Panc1 (cell line): ENCODE data around the gene OSBPL5. TPM values are rescaled to one million over a fixed set of nuclear protein-coding genes. Genes with fewer than 3 reads are reported as not detected.

ENCODE experiments used
- ATAC-seq: fragments of 200-7000 bp; cut with Tn5 transposase; 2 replicates; pipeline ENCODE4 v1.9.1; 2020; ENCODE audit warnings: mild to moderate bottlenecking, moderate library complexity
- BruUV-seq: library from RNA; stranded (reverse); fragments of 400-500 nt; replicated peaks from 2 replicates; lab custom pipeline; 2021; lab: Mats Ljungman, UMichigan
- CTCF ChIA-PET: fragments of 300-600 bp; sonication (Branson Sonifier 250); formaldehyde crosslinking; loops from one replicate; lab custom pipeline; 2022; ENCODE audit warnings: antibody characterized with exemption; lab: Charles Lee
- POLR2A ChIA-PET: fragments of 300-600 bp; sonication (Branson Sonifier 250); formaldehyde crosslinking; loops from one replicate; lab custom pipeline; 2022; ENCODE audit warnings: antibody characterized with exemption; lab: Charles Lee
- DNase-seq: peaks from one replicate; pipeline ENCODE4 v3.0.0-alpha.2; 2010; ENCODE audit warnings: low read depth, low spot score
- H3K27ac ChIP-seq: 2 replicates; pipeline ENCODE4 v1.5.1; 2011; ENCODE audit warnings: mild to moderate bottlenecking, low read length, inconsistent platforms
- H3K27me3 ChIP-seq: fragments of 200-500 bp; sonication (Bioruptor generic); 2 replicates; pipeline ENCODE4 v1.6.0; 2014; ENCODE audit warnings: low read length, inconsistent platforms; ENCODE audit not compliant: control insufficient read depth, insufficient read depth
- H3K36me3 ChIP-seq: fragments of 200-500 bp; sonication (Bioruptor generic); 2 replicates; pipeline ENCODE4 v1.5.1; 2014; ENCODE audit warnings: inconsistent platforms, mild to moderate bottlenecking, low read length, moderate library complexity; ENCODE audit not compliant: control insufficient read depth, insufficient read depth
- H3K4me1 ChIP-seq: 2 replicates; pipeline ENCODE4 v1.5.1; 2011; ENCODE audit warnings: inconsistent platforms, mild to moderate bottlenecking, low read length, moderate library complexity; ENCODE audit not compliant: control insufficient read depth, insufficient read depth
- H3K4me3 ChIP-seq, 2 experiments: 2 replicates each; pipeline ENCODE4 v1.5.1; 2011 to 2012; ENCODE audit warnings: low read depth in 2 of 2, low read length in 2 of 2, mild to moderate bottlenecking in 2 of 2, inconsistent platforms in 1 of 2, moderate library complexity in 1 of 2
- H3K9me3 ChIP-seq: fragments of 200-500 bp; sonication (Bioruptor generic); 2 replicates; pipeline ENCODE4 v1.5.1; 2014; ENCODE audit warnings: low read depth, mild to moderate bottlenecking, inconsistent platforms, low read length, moderate library complexity; ENCODE audit not compliant: control insufficient read depth, insufficient read depth
- POLR2AphosphoS5 ChIP-seq: IDR thresholded peaks from 2 replicates; pipeline ENCODE4 v1.6.1; 2012; ENCODE audit warnings: mild to moderate bottlenecking, low read depth, low read length, moderate library complexity
- SIN3A ChIP-seq: IDR thresholded peaks from 2 replicates; pipeline ENCODE4 v1.6.1; 2012; ENCODE audit warnings: low read depth, mild to moderate bottlenecking, low read length, moderate library complexity, borderline replicate concordance; ENCODE audit not compliant: insufficient read depth
- TCF7L2 ChIP-seq: IDR thresholded peaks from 2 replicates; pipeline ENCODE4 v1.6.1; 2011; ENCODE audit warnings: mild to moderate bottlenecking, low read depth, low read length, inconsistent platforms
- in situ Hi-C: cut with HindIII; loops from 2 replicates; pipeline ENCODE4 v1.10.0; 2016; ENCODE audit warnings: low sequenced_read_pairs, low pct_unique_long_range_greater_than_20kb
- intact Hi-C: fragments of 100-400 bp; cut with micrococcal nuclease; formaldehyde crosslinking; loops from one replicate; pipeline ENCODE4 v1.10.0; 2022; ENCODE audit not compliant: unreplicated experiment
- total RNA-seq: library from RNA; stranded (reverse); gene quantifications from one replicate; pipeline ENCODE4 v1.2.1, GENCODE V29; 2021; ENCODE audit not compliant: unreplicated experiment
- TF ChIP-seq, protein P1 (sequence below): fragments of 450-650 bp; IDR thresholded peaks from 2 replicates; pipeline ENCODE4 v1.5.1; 2017; ENCODE audit warnings: mild to moderate bottlenecking
- TF ChIP-seq, protein P2 (sequence below), 2 experiments: IDR thresholded peaks; 2 replicates each; pipeline ENCODE4 v1.6.1; 2011 to 2012; ENCODE audit warnings: low read depth in 2 of 2, control low read depth in 1 of 2, low read length in 1 of 2, mild to moderate bottlenecking in 1 of 2, moderate library complexity in 1 of 2; ENCODE audit not compliant: insufficient read depth in 1 of 2

Gene OSBPL5
- total RNA-seq, 1 experiment from 2014 or later = 20.2 TPM

DNA sequence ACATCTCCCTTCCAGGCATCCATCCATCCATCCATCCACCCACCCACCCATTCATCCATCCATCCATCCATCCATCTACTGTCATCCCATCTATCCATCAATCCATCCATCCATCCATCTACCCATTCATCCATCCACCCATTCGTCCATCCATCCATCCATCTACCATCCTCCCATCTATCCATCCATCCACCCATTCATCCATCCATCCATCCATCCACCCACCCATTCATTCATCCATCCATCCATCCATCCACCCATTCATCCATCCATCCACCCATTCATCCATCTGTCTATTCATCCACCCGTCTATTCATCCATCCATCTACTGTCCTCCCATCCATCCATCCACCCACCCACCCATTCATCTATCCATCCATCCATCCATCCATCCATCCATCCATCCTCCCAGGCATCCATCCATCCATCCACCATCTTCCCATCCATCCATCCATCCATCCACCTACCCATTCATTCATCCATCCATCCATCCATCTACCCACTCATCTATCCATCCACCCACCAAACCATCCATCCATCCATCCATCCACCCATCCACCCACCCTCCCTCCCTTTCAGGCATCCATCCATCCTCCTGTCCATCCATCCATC, 33.7 kb downstream of the OSBPL5 start:
- no peak for ATAC-seq
- in situ Hi-C loops = no loop called here
- Histone ChIP-seq H3K27ac (no peak overlapping the region), H3K36me3 (no peaks in the 10 kb centered on the region), H3K4me1 (no peaks in the 10 kb centered on the region), H3K9me3 (no peaks in the 10 kb centered on the region), H3K4me3 (no peak overlapping the region), H3K27me3 (no peaks in the 10 kb centered on the region)
- TF ChIP-seq, protein P1, sequence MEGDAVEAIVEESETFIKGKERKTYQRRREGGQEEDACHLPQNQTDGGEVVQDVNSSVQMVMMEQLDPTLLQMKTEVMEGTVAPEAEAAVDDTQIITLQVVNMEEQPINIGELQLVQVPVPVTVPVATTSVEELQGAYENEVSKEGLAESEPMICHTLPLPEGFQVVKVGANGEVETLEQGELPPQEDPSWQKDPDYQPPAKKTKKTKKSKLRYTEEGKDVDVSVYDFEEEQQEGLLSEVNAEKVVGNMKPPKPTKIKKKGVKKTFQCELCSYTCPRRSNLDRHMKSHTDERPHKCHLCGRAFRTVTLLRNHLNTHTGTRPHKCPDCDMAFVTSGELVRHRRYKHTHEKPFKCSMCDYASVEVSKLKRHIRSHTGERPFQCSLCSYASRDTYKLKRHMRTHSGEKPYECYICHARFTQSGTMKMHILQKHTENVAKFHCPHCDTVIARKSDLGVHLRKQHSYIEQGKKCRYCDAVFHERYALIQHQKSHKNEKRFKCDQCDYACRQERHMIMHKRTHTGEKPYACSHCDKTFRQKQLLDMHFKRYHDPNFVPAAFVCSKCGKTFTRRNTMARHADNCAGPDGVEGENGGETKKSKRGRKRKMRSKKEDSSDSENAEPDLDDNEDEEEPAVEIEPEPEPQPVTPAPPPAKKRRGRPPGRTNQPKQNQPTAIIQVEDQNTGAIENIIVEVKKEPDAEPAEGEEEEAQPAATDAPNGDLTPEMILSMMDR = no peak
- TF ChIP-seq POLR2AphosphoS5 (no peak), TCF7L2 (no peak), SIN3A (no peak)
- TF ChIP-seq, protein P2, sequence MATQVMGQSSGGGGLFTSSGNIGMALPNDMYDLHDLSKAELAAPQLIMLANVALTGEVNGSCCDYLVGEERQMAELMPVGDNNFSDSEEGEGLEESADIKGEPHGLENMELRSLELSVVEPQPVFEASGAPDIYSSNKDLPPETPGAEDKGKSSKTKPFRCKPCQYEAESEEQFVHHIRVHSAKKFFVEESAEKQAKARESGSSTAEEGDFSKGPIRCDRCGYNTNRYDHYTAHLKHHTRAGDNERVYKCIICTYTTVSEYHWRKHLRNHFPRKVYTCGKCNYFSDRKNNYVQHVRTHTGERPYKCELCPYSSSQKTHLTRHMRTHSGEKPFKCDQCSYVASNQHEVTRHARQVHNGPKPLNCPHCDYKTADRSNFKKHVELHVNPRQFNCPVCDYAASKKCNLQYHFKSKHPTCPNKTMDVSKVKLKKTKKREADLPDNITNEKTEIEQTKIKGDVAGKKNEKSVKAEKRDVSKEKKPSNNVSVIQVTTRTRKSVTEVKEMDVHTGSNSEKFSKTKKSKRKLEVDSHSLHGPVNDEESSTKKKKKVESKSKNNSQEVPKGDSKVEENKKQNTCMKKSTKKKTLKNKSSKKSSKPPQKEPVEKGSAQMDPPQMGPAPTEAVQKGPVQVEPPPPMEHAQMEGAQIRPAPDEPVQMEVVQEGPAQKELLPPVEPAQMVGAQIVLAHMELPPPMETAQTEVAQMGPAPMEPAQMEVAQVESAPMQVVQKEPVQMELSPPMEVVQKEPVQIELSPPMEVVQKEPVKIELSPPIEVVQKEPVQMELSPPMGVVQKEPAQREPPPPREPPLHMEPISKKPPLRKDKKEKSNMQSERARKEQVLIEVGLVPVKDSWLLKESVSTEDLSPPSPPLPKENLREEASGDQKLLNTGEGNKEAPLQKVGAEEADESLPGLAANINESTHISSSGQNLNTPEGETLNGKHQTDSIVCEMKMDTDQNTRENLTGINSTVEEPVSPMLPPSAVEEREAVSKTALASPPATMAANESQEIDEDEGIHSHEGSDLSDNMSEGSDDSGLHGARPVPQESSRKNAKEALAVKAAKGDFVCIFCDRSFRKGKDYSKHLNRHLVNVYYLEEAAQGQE (IDR thresholded peaks at IDR 0.05; ENCODE audit: insufficient read depth in 1 of 2, low read depth in 2 of 2, low read length in 1 of 2) = no peak
- ChIA-PET CTCF (no interaction called here), POLR2A (interaction anchor here (0.7 kb wide), 1 partner anchor 78 kb away, joined by 9 read pairs; no protein-coding TSS in a partner anchor)
- DNase-seq = no peak
- no TSS peak for BruUV-seq
- intact Hi-C loops = no loop called here

- BruUV-seq = no TSS peak
- ATAC-seq (peak; percentile 15; the same call in 1 of the 2 replicates), DNase-seq (no peak)
- CTCF ChIA-PET = interaction anchor here (0.7 to 1.1 kb wide), 2 partner anchors 8 to 39 kb away, joined by 3 read pairs; no protein-coding TSS in a partner anchor
- in situ Hi-C loops = no loop called here
- intact Hi-C loops = no loop called here
- no peak for TF ChIP-seq POLR2AphosphoS5
- TF ChIP-seq SIN3A = no peak
- TF ChIP-seq, protein P1 = no peak
- TF ChIP-seq, protein P2 (IDR thresholded peaks at IDR 0.05; ENCODE audit: insufficient read depth in 1 of 2, low read depth in 2 of 2, low read length in 1 of 2) = no peak
- TF ChIP-seq TCF7L2 = no peak
- Histone ChIP-seq H3K9me3 (no peaks in the 10 kb centered on the region), H3K27ac (no peak overlapping the region), H3K4me1 (no peaks in the 10 kb centered on the region), H3K4me3 (no peak overlapping the region), H3K36me3 (no peaks in the 10 kb centered on the region), H3K27me3 (no peaks in the 10 kb centered on the region)
- POLR2A ChIA-PET = interaction anchor here (0.6 to 0.7 kb wide), 2 partner anchors 45 to 79 kb away, joined by 3 to 9 read pairs; no protein-coding TSS in a partner anchor
These were observed 34.6 kb downstream of the OSBPL5 start for GRCh38 chr11:3130269-3131071.
